HG02884 (cell line): ENCODE results near the gene PDGFRB.

ENCODE experiments used
- ATAC-seq: cut with Tn5 transposase; IDR thresholded peaks from one replicate; pipeline ENCODE4 v1.9.1; 2021; ENCODE audit warnings: mild to moderate bottlenecking, moderate library complexity; ENCODE audit not compliant: unreplicated experiment

PDGFRB gene

GRCh38 chr5:150147670-150148069, 8.0 kb downstream of the PDGFRB start:
- no peak for ATAC-seq

GRCh38 chr5:150146862-150147601, 8.6 kb downstream of the PDGFRB start:
- ATAC-seq, result no peak

- ATAC-seq, result no peak
These were observed 9.4 kb downstream of the PDGFRB start for GRCh38 chr5:150146235-150146634.

GRCh38 chr5:150144879-150145278, 10.8 kb downstream of the PDGFRB start:
- no peak for ATAC-seq

GRCh38 chr5:150144246-150144801, 11.3 kb downstream of the PDGFRB start:
- no peak for ATAC-seq

- ATAC-seq, result no peak
These were observed 12.0 kb downstream of the PDGFRB start for GRCh38 chr5:150143350-150144245.

- ATAC-seq, result no peak
These were observed 12.7 kb downstream of the PDGFRB start for GRCh38 chr5:150142959-150143349.

- no peak for ATAC-seq
These were observed 13.3 kb downstream of the PDGFRB start for GRCh38 chr5:150142185-150142958.

GRCh38 chr5:150141544-150142184, 14.0 kb downstream of the PDGFRB start:
- no peak for ATAC-seq

- no peak for ATAC-seq
These were observed 14.8 kb downstream of the PDGFRB start for GRCh38 chr5:150140830-150141229.

GRCh38 chr5:150139334-150139733, 16.3 kb downstream of the PDGFRB start:
- no peak for ATAC-seq

- ATAC-seq, result no peak
These were observed 16.9 kb downstream of the PDGFRB start for GRCh38 chr5:150138551-150139265.

GRCh38 chr5:150137997-150138396, 17.6 kb downstream of the PDGFRB start:
- no peak for ATAC-seq

GRCh38 chr5:150137168-150137957, 18.3 kb downstream of the PDGFRB start:
- ATAC-seq, result no peak

- ATAC-seq, result no peak
These were observed 19.1 kb downstream of the PDGFRB start for GRCh38 chr5:150136305-150137167.

- no peak for ATAC-seq
These were observed 19.9 kb downstream of the PDGFRB start for GRCh38 chr5:150135557-150136304.

- no peak for ATAC-seq
These were observed 21.5 kb downstream of the PDGFRB start for GRCh38 chr5:150134198-150134588.
